Activated naive CD4-positive, alpha-beta T cell treated with Interleukin-2 at 50 U/mL for 16 hours (primary cell): ENCODE results near the gene ATP6V1G2.
"Not testable (repeated sequence)": the region's sequence is repeated elsewhere in the genome, so short reads cannot be mapped to it uniquely, and the experiment has no call there.

ENCODE experiments used
- DNase-seq: peaks from one replicate; pipeline ENCODE4 v3.0.0-alpha.2; 2020

Gene ATP6V1G2

GRCh38 chr6:31528821-31529328 is 17.5 kb downstream of the ATP6V1G2 start, which contains the start of gene MCCD1:
MCCD1 (plus strand) TSS chr6:31528962; CDS start chr6:31529015, 53 bp downstream.
- DNase-seq, result no peak

GRCh38 chr6:31528307-31528777 is 18.1 kb downstream of the ATP6V1G2 start:
- no peak for DNase-seq

DNA sequence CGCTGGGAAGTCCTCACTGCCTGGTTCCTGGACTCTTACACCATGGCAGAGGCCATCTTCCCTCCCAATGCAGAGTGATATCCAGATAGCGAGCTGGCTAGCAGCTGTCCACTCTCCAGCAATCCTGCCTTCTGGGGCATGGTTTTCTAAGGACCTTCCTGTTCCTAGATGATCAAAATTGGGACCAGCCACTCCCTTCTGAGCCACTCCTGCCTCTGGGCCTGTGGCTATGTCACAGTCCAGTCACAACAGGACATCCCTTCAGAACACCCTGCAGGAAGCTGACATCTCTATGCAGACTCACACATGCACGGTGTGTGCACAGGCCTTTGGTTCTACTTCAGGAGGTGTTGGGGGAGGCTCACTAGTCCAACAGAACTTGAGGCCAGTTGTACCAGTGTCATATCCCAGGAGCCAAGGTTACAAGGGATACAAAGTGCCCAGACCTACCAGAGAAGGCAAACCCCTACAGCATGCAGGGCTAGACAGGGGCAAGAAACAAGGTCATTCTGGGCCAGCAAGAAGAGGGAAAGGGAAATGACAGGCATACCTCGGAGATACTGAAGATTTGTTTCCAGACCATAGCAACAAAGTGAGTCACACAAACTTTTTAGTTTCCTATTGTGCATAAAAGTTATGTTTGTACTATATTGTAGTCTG is 20.3 kb downstream of the ATP6V1G2 start:
- no peak for DNase-seq

DNA sequence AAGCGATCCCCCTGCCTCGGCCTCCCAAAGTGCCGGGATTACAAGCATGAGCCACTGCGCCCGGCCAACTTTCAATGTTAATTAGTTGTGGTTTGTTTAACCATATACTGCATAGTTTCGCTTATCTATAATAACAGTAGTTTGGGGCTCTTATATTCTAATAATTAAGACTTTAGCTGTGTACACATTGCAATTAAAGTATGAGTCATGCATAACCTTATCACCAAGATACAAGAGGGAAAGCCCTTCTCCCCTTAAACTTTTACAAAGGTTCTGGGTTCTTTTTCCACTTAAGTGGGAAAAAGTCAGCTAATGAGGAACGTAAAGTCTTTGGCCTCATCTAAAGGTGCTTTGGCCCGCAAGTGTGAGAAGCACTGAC is 20.9 kb downstream of the ATP6V1G2 start:
- DNase-seq, result no peak

GRCh38 chr6:31521835-31522234 is 24.6 kb downstream of the ATP6V1G2 start:
- DNase-seq, result no peak

GRCh38 chr6:31513456-31514165 is 32.8 kb downstream of the ATP6V1G2 start:
- DNase-seq, result no peak

GRCh38 chr6:31510007-31510406 is 36.4 kb downstream of the ATP6V1G2 start:
- DNase-seq, result no peak

- not testable (repeated sequence) for DNase-seq
Observed at GRCh38 chr6:31509036-31509435, 37.4 kb downstream of the ATP6V1G2 start.

- no peak for DNase-seq
Observed at GRCh38 chr6:31502586-31502985, 43.8 kb downstream of the ATP6V1G2 start.

DNA sequence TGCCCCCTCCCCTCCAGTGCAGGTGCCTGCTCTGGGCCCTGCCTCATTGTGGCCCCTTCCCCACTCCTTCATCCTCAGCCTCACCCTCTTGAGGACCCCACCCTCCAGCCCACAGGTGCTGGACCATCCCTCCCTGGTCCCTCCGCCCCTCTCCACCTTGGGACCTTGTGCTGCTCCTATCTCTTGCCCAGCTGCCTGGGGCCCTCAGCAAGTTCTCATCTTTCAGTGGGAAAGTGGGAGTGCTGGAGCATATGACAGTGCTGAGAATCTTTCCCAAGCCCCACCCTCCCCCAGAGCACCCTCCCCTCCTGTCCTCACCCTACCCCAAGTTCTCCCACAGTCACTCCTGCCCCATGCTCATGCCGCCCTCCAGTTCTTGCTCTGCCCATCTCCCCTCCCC is 46.8 kb downstream of the ATP6V1G2 start:
- not testable (repeated sequence) for DNase-seq

GRCh38 chr6:31498748-31499147 is 47.7 kb downstream of the ATP6V1G2 start:
- DNase-seq, result no peak

DNA sequence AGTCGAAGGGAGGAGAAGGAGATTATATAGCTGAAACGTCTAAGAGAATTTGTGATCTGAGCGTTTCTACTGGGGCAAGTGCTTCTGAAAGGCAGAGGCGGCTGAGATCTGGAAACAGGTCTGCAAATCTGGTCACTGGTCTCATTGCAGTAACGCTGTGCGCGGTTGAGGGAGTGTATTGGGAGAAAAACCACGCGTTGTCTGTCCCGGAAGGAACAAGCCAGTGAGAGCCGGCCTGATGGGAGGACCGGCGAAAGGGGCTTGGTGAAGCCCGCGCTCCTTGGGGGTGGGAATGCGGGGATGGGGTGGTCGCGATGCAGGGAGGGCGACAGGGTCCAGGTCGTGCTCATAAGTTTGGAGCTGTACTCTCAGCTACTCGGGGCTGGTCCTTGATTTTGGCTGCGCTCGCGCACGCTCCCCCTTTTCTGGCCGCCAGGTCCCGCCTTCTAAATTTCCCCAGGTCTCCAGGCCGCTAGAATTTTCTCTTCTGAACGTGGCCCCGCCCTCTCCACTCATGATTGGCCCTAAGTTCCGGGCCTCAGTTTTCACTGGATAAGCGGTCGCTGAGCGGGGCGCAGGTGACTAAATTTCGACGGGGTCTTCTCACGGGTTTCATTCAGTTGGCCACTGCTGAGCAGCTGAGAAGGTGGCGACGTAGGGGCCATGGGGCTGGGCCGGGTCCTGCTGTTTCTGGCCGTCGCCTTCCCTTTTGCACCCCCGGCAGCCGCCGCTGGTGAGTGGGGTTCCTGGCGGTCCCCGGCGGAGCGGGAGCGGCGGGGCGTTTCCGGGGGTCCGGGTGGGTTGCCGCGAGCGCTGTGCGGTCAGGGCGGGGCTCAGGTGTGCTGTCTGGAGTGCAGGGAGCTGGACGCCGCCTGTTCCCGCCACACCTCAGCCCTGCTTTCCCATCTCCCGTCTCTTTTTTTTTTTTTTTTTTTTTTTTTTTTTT is 48.6 kb downstream of the ATP6V1G2 start, which contains the start of gene MICB:
Gene MICB, plus strand, starts transcription at position 615 of the 946 bp plus-strand sequence. Its CDS starts 49 bp downstream, at position 664.
- DNase-seq, result peak; percentile 91

GRCh38 chr6:31496826-31497225 is 49.6 kb downstream of the ATP6V1G2 start:
- DNase-seq, result not testable (repeated sequence)

DNA sequence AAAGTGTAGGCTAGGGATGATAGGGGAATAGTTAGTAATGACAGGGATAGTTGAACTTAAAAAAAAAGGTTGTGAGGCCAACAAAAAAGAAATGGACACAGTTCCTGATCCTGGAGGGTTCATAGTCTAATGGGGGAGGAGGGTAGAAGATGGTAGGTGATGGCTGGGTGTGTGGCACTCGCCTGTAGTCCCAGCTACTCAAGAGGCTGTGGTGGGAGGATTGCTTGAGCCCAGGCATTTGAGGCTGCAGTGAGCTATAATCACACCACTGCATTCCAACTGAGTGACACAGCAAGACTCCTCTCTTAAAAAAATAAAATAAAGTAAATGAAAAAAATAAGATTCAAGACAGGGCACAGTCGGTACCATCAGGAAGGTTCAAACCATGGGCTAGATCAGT is 50.8 kb downstream of the ATP6V1G2 start:
- DNase-seq, result no peak
